GM12874 (cell line): Measurements from ENCODE around the gene ALKBH8.

Experiments
- CTCF ChIP-seq: IDR thresholded peaks from 2 replicates; pipeline ENCODE4 v1.5.1; 2011; ENCODE audit warnings: low read depth, mild to moderate bottlenecking, control low read depth, low read length, moderate library complexity; ENCODE audit not compliant: insufficient read depth

ALKBH8 gene

GRCh38 chr11:107550304-107550703 is 15.2 kb downstream of the ALKBH8 start:
- no peak for TF ChIP-seq CTCF

GRCh38 chr11:107549954-107550285 is 15.6 kb downstream of the ALKBH8 start:
- no peak for TF ChIP-seq CTCF

GRCh38 chr11:107549253-107549953 is 16.1 kb downstream of the ALKBH8 start:
- TF ChIP-seq CTCF = peak; percentile 62

GRCh38 chr11:107547961-107548360 is 17.6 kb downstream of the ALKBH8 start:
- TF ChIP-seq CTCF = no peak

- TF ChIP-seq CTCF = no peak
Measured at GRCh38 chr11:107545101-107545514, 20.4 kb downstream of the ALKBH8 start.

GRCh38 chr11:107538821-107539220 is 26.7 kb downstream of the ALKBH8 start:
- TF ChIP-seq CTCF = no peak

- no peak for TF ChIP-seq CTCF
Measured at GRCh38 chr11:107538239-107538638, 27.3 kb downstream of the ALKBH8 start.
